GM12878 (cell line): ENCODE data around the gene UBE2C. TPM values are rescaled to one million over a fixed set of nuclear protein-coding genes. Genes with fewer than 3 reads are reported as not detected.

Source experiments
- ASH2L ChIP-seq: fragments of 300-600, 200-600 bp; sonication (generic); IDR thresholded peaks from 2 replicates; pipeline ENCODE4 v1.6.1; 2017; ENCODE audit warnings: low read depth, mild to moderate bottlenecking, borderline replicate concordance
- ATF7 ChIP-seq: fragments of 450-650 bp; IDR thresholded peaks from 2 replicates; pipeline ENCODE4 v1.6.1; 2016; ENCODE audit warnings: low read depth, mild to moderate bottlenecking
- BCLAF1 ChIP-seq: fragments of 450-650 bp; IDR thresholded peaks from 2 replicates; pipeline ENCODE4 v1.6.1; 2017; ENCODE audit warnings: antibody characterized with exemption, mild to moderate bottlenecking, moderate library complexity
- CBX3 ChIP-seq: fragments of 200-600 bp; sonication (generic); IDR thresholded peaks from 2 replicates; pipeline ENCODE4 v1.6.1; 2016; ENCODE audit warnings: low read depth, borderline replicate concordance
- EED ChIP-seq: sonication (generic); IDR thresholded peaks from 2 replicates; pipeline ENCODE4 v1.6.1; 2016; ENCODE audit warnings: antibody characterized with exemption, low read depth
- FOXM1 ChIP-seq: IDR thresholded peaks from 2 replicates; pipeline ENCODE4 v1.6.1; 2012; ENCODE audit warnings: low read depth, mild to moderate bottlenecking, inconsistent platforms, low read length, moderate library complexity
- MEF2A ChIP-seq: IDR thresholded peaks from 2 replicates; pipeline ENCODE4 v1.6.1; 2011; ENCODE audit warnings: low read depth, mild to moderate bottlenecking, low read length, moderate library complexity; ENCODE audit not compliant: insufficient read depth
- MLLT1 ChIP-seq: fragments of 450-650 bp; IDR thresholded peaks from 2 replicates; pipeline ENCODE4 v1.6.1; 2016; ENCODE audit warnings: mild to moderate bottlenecking
- STAT1 ChIP-seq: fragments of 450-650 bp; conservative IDR thresholded peaks from 2 replicates; pipeline ENCODE4 v1.6.1; 2014; ENCODE audit warnings: antibody characterized with exemption, mild to moderate bottlenecking
- SUZ12 ChIP-seq: fragments of 200-600 bp; sonication (generic); IDR thresholded peaks from one replicate; pipeline ENCODE4 v1.6.1; 2018; ENCODE audit warnings: antibody characterized with exemption, mild to moderate bottlenecking; ENCODE audit not compliant: unreplicated experiment
- ZNF207 ChIP-seq: fragments of 450-650 bp; IDR thresholded peaks from 2 replicates; pipeline ENCODE4 v1.6.1; 2014; ENCODE audit warnings: antibody characterized with exemption, mild to moderate bottlenecking, borderline replicate concordance
- ZNF384 ChIP-seq: IDR thresholded peaks from 2 replicates; pipeline ENCODE4 v1.6.1; 2012; ENCODE audit warnings: low read depth, mild to moderate bottlenecking, low read length, improper control_type of control experiment, borderline replicate concordance
- polyA plus RNA-seq, 11 experiments: library from polyadenylated mRNA; depleted of rRNA in 4 of 11; unstranded in 6 of 11; stranded (reverse) in 5 of 11; fragments of >200 nt; fragmentation: Nextera tagmentation in 4 of 11; fragmentation: Illumina TruSeq in 1 of 11; extraction: Ambion mirVana in 4 of 11; extraction: Trizol in 1 of 11; gene quantifications; 1 replicate in 1 of 11; 2 replicates in 10 of 11; pipeline versions ENCODE4 v1.2.1 to v1.2.3, GENCODE V29; 2011 to 2016; ENCODE audit warnings: inconsistent platforms in 2 of 11, missing spikeins in 2 of 11, low read depth in 1 of 11
- total RNA-seq, 4 experiments: library from RNA; depleted of rRNA in 3 of 4; stranded (reverse); fragments of >200 nt in 3 of 4; fragmentation: Illumina TruSeq in 1 of 4; extraction: Trizol in 1 of 4; gene quantifications; 2 replicates each; pipeline versions ENCODE4 v1.2.1 to v1.2.3, GENCODE V29; 2013 to 2021
- TF ChIP-seq, protein P1 (sequence below): fragments of 450-650 bp; IDR thresholded peaks from 2 replicates; pipeline ENCODE4 v1.6.1; 2017; ENCODE audit warnings: mild to moderate bottlenecking, moderate library complexity
- TF ChIP-seq, protein P2 (sequence below): fragments of 450-650 bp; IDR thresholded peaks from 2 replicates; pipeline ENCODE4 v1.6.1; 2016; ENCODE audit warnings: mild to moderate bottlenecking, moderate library complexity, borderline replicate concordance
- TF ChIP-seq, protein P3 (sequence below): fragments of 450-650 bp; IDR thresholded peaks from 2 replicates; pipeline ENCODE4 v1.6.1; 2016; ENCODE audit warnings: mild to moderate bottlenecking

Gene UBE2C
- total and polyA plus RNA-seq, 10 of the 15 experiments (the other 5 are each of a cell fraction or from before 2014, with no cell fraction given): 86.2 to 412 (median 176) TPM

DNA sequence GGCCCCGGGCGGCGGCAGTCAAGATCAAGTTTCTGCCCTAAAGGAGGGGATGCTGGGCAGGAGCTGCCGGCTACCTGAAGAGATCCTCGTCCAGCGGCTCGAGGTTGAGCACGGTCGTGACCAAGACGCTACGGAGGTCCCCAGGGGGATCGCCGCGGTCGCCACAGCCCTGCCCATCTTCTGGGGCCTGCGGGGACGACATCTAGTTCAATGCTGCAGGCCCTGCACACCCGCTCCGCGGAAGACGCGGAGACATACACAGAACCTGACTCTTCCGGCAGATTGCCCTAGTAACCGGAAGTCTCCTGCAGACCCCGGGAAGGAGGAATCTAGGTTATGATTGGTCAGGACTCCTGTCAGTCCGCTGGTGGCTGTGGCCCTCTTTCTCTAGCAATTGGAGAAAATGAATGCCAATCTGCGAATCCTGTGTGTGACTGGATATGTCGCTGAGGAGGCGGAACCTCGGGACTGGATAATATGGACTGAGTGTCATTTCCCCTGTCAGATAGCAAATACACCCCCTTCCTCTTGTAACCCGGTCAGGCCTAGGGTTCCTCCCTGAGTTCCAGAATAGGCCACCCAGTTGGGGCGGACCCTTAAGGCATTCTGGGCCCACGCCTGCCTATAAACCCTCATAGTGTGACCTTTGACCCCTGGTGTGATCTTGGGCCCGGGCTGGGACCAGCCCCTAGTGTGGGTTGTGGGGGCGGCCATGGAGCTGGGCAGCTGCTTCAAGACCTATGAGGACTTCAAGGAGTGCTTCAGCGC is 44.9 kb downstream of the UBE2C start, which contains the start of the genes ACOT8 and ZSWIM3 (continued):
- TF ChIP-seq FOXM1: peak; percentile 47; the same call in 1 of the 2 replicates
- no peak for TF ChIP-seq CBX3
- TF ChIP-seq BCLAF1: no peak
- no peak for TF ChIP-seq ZNF207
- TF ChIP-seq, protein P1, sequence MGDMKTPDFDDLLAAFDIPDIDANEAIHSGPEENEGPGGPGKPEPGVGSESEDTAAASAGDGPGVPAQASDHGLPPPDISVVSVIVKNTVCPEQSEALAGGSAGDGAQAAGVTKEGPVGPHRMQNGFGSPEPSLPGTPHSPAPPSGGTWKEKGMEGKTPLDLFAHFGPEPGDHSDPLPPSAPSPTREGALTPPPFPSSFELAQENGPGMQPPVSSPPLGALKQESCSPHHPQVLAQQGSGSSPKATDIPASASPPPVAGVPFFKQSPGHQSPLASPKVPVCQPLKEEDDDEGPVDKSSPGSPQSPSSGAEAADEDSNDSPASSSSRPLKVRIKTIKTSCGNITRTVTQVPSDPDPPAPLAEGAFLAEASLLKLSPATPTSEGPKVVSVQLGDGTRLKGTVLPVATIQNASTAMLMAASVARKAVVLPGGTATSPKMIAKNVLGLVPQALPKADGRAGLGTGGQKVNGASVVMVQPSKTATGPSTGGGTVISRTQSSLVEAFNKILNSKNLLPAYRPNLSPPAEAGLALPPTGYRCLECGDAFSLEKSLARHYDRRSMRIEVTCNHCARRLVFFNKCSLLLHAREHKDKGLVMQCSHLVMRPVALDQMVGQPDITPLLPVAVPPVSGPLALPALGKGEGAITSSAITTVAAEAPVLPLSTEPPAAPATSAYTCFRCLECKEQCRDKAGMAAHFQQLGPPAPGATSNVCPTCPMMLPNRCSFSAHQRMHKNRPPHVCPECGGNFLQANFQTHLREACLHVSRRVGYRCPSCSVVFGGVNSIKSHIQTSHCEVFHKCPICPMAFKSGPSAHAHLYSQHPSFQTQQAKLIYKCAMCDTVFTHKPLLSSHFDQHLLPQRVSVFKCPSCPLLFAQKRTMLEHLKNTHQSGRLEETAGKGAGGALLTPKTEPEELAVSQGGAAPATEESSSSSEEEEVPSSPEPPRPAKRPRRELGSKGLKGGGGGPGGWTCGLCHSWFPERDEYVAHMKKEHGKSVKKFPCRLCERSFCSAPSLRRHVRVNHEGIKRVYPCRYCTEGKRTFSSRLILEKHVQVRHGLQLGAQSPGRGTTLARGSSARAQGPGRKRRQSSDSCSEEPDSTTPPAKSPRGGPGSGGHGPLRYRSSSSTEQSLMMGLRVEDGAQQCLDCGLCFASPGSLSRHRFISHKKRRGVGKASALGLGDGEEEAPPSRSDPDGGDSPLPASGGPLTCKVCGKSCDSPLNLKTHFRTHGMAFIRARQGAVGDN: peak; percentile 71
- no peak for TF ChIP-seq STAT1
- no peak for TF ChIP-seq ASH2L
- TF ChIP-seq MEF2A: no peak
- TF ChIP-seq MLLT1: no peak
- peak; percentile 65 for TF ChIP-seq ATF7
- no peak for TF ChIP-seq EED
- TF ChIP-seq, protein P2, sequence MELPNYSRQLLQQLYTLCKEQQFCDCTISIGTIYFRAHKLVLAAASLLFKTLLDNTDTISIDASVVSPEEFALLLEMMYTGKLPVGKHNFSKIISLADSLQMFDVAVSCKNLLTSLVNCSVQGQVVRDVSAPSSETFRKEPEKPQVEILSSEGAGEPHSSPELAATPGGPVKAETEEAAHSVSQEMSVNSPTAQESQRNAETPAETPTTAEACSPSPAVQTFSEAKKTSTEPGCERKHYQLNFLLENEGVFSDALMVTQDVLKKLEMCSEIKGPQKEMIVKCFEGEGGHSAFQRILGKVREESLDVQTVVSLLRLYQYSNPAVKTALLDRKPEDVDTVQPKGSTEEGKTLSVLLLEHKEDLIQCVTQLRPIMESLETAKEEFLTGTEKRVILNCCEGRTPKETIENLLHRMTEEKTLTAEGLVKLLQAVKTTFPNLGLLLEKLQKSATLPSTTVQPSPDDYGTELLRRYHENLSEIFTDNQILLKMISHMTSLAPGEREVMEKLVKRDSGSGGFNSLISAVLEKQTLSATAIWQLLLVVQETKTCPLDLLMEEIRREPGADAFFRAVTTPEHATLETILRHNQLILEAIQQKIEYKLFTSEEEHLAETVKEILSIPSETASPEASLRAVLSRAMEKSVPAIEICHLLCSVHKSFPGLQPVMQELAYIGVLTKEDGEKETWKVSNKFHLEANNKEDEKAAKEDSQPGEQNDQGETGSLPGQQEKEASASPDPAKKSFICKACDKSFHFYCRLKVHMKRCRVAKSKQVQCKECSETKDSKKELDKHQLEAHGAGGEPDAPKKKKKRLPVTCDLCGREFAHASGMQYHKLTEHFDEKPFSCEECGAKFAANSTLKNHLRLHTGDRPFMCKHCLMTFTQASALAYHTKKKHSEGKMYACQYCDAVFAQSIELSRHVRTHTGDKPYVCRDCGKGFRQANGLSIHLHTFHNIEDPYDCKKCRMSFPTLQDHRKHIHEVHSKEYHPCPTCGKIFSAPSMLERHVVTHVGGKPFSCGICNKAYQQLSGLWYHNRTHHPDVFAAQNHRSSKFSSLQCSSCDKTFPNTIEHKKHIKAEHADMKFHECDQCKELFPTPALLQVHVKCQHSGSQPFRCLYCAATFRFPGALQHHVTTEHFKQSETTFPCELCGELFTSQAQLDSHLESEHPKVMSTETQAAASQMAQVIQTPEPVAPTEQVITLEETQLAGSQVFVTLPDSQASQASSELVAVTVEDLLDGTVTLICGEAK: peak; percentile 98
- TF ChIP-seq SUZ12: no peak
- TF ChIP-seq ZNF384: no peak
- TF ChIP-seq, protein P3, sequence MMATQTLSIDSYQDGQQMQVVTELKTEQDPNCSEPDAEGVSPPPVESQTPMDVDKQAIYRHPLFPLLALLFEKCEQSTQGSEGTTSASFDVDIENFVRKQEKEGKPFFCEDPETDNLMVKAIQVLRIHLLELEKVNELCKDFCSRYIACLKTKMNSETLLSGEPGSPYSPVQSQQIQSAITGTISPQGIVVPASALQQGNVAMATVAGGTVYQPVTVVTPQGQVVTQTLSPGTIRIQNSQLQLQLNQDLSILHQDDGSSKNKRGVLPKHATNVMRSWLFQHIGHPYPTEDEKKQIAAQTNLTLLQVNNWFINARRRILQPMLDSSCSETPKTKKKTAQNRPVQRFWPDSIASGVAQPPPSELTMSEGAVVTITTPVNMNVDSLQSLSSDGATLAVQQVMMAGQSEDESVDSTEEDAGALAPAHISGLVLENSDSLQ: peak; percentile 100
